ENCODE data around the gene FGD2.

Gene FGD2

DNA sequence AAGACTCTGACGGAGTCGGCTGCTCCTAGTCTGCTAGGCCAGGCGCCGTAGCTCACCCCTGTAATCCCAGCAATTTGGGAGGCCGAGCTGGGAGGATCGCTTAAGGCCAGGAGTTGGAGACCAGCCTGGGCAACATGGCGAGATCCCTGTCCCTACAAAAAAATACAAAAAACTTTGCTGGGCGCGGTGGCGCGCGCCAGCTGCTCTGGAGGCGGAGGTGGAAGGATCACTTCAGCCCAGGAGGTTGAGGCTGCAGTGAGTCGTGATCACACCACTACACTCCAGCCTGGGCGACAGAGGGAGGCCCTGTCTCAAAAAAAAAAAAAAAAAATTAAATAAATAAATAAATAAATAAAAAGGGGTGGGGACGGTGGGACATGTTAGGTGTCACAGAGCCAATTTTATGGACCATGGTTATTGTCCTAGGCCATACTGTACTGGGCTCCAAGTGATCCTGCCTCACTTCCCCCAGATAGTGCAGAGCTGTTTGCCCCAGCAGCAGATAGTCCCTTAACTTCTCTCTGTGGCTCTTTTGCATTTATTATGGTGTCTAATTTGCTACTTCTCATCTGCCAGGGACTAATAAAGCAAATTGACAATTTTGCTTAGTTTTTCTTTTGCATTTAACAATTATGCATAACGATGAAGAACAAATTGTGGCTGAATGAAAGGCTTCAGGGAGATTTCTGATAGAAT, 45.8 kb upstream of the FGD2 start:
- H3K4me3 ChIP-seq (ENCODE audit: low read depth, low read length): no peak overlapping the region
- no peak for TF ChIP-seq CTCF (IDR thresholded peaks at IDR 0.05; ENCODE audit: borderline replicate concordance, insufficient read depth, low read depth, low read length)

DNA sequence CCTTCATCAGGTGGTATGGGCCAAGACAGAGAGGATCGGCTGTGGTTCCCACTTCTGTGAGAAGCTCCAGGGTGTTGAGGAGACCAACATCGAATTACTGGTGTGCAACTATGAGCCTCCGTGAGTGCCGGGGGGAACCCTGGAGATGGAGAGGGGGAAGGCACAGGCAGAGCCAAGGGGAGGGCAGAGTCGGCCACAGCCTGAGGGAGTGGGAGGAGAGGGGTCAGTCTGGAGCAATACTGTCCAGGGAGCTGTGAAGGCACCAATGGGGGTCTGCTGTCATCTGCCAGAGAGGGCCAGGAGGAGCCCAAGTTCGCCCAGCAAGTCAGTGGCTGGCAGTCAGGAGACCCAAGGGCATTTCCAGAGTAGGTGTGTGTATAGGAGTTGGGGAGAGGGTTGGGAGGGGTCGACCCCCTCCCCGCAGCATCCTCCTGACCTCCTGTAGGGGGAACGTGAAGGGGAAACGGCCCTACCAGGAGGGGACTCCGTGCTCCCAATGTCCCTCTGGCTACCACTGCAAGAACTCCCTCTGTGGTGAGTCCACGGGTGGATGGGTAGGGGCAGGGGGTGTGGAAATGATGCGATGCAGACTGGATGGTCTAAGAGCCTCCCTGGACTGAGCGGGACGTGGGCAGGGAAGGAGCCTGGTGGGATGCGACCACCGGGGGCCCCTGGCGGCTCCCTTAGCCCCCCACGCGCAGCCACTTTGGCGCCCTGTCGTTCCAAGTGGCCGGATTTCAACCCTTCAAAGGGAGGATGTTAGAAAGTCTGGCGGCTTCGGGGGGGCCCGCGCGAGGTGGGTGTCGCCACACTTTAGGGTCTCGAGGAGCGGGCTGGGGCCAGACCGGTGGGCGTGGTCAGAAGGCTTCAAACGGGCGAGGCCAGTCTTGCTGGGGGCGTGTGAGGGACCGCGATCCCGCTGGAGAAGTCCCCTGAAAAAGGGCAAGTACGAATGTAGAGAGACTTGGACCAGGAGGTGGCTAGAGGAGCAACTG, 43.7 kb upstream of the FGD2 start:
- TF ChIP-seq CTCF (IDR thresholded peaks at IDR 0.05; ENCODE audit: borderline replicate concordance, insufficient read depth, low read depth, low read length): no peak
- no peak overlapping the region for H3K4me3 ChIP-seq (ENCODE audit: low read depth, low read length)

DNA sequence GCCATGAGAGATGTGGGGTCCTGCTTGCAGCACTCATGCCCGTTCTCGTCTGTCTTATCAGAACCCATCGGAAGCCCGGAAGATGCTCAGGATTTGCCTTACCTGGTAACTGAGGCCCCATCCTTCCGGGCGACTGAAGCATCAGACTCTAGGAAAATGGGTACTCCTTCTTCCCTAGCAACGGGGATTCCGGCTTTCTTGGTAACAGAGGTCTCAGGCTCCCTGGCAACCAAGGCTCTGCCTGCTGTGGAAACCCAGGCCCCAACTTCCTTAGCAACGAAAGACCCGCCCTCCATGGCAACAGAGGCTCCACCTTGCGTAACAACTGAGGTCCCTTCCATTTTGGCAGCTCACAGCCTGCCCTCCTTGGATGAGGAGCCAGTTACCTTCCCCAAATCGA, 42.6 kb upstream of the FGD2 start:
- TF ChIP-seq CTCF (IDR thresholded peaks at IDR 0.05; ENCODE audit: borderline replicate concordance, insufficient read depth, low read depth, low read length): no peak
- no peak overlapping the region for H3K4me3 ChIP-seq (ENCODE audit: low read depth, low read length)

GRCh38 chr6:36963451-36964290, 41.8 kb upstream of the FGD2 start:
- TF ChIP-seq CTCF (IDR thresholded peaks at IDR 0.05; ENCODE audit: borderline replicate concordance, insufficient read depth, low read depth, low read length): no peak

DNA sequence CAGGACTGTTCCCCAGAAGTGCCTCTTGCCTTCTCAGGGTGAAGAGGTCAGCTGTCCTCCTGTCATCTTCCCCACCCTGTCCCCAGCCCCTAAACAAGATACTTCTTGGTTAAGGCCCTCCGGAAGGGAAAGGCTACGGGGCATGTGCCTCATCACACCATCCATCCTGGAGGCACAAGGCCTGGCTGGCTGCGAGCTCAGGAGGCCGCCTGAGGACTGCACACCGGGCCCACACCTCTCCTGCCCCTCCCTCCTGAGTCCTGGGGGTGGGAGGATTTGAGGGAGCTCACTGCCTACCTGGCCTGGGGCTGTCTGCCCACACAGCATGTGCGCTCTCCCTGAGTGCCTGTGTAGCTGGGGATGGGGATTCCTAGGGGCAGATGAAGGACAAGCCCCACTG, 41.1 kb upstream of the FGD2 start:
- no peak for TF ChIP-seq CTCF (IDR thresholded peaks at IDR 0.05; ENCODE audit: borderline replicate concordance, insufficient read depth, low read depth, low read length)
- no peak overlapping the region for H3K4me3 ChIP-seq (ENCODE audit: low read depth, low read length)

More at GRCh38 chr6:36963451-36964290, 41.8 kb upstream of the FGD2 start:
- H3K4me3 ChIP-seq (ENCODE audit: low read depth, low read length): no peak overlapping the region

DNA sequence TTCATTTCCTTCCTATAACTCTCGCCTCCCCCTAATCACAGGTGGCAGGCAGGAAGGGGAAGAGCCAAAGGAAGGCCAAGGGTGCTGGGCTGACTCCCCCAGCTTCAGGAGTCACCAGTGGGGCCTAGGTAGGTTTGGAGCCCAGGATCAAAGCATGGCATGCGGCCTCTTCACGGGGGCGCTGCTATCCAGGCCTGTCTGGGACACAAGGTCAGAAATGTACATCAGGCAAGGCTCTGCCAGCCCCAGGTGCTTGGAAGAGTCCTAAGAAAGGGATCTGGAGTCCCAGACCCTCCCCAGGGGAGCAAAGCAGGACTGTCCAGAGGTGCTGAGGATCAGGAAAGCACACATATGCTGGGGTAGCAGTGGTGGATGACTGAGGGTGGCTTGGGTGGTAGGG, 40.5 kb upstream of the FGD2 start:
- H3K4me3 ChIP-seq (ENCODE audit: low read depth, low read length): no peak overlapping the region
- TF ChIP-seq CTCF (IDR thresholded peaks at IDR 0.05; ENCODE audit: borderline replicate concordance, insufficient read depth, low read depth, low read length): no peak

Data from GM12875 (cell line).